IMR-90 (cell line): ENCODE results near the gene CERS4.

ENCODE experiments used
- CTCF ChIP-seq: conservative IDR thresholded peaks from 2 replicates; pipeline ENCODE4 v1.5.1; 2012; ENCODE audit warnings: mild to moderate bottlenecking, low read depth, low read length, improper control_type of control experiment
- POLR2A ChIP-seq: IDR thresholded peaks from 2 replicates; pipeline ENCODE4 v1.6.1; 2012; ENCODE audit warnings: mild to moderate bottlenecking, low read depth, low read length

GRCh38 chr19:8163759-8164158, 45.4 kb upstream of the CERS4 start:
- TF ChIP-seq CTCF: no peak
- no peak for TF ChIP-seq POLR2A
